ENCODE data around the gene SLAMF1. TPM values are rescaled to one million over a fixed set of nuclear protein-coding genes. Genes with fewer than 3 reads are reported as not detected.

SLAMF1 gene
- total RNA-seq, 1 donor from 2014 or later = not detected

GRCh38 chr1:160625321-160625720 lies 21.5 kb downstream of the SLAMF1 start:
- no peaks in the 10 kb centered on the region for H3K36me3 Mint-ChIP-seq (ENCODE audit: unreplicated experiment)
- TF ChIP-seq CTCF (IDR thresholded peaks at IDR 0.05; ENCODE audit: partially characterized antibody, unreplicated experiment) = no peak
- DNase-seq = no peak
- peaks cover 4% of the 10 kb centered on the region for H3K9me3 Mint-ChIP-seq (ENCODE audit: unreplicated experiment)
- H3K4me3 Mint-ChIP-seq (ENCODE audit: unreplicated experiment) = no peak overlapping the region
- H3K27ac Mint-ChIP-seq (ENCODE audit: unreplicated experiment) = no peak overlapping the region
- H3K4me1 Mint-ChIP-seq (ENCODE audit: low read depth, unreplicated experiment) = peaks cover 2% of the 10 kb centered on the region
- peaks cover 2% of the 10 kb centered on the region for H3K27me3 Mint-ChIP-seq (ENCODE audit: unreplicated experiment)

- Mint-ChIP-seq H3K9me3 (ENCODE audit: unreplicated experiment) (peaks cover 4% of the 10 kb centered on the region), H3K4me1 (ENCODE audit: low read depth, unreplicated experiment) (peaks cover 2% of the 10 kb centered on the region), H3K27ac (ENCODE audit: unreplicated experiment) (no peak overlapping the region), H3K4me3 (ENCODE audit: unreplicated experiment) (no peak overlapping the region), H3K36me3 (ENCODE audit: unreplicated experiment) (no peaks in the 10 kb centered on the region), H3K27me3 (ENCODE audit: unreplicated experiment) (peaks cover 2% of the 10 kb centered on the region)
- no peak for TF ChIP-seq CTCF (IDR thresholded peaks at IDR 0.05; ENCODE audit: partially characterized antibody, unreplicated experiment)
- no peak for DNase-seq
Observed at GRCh38 chr1:160624464-160624863, 22.4 kb downstream of the SLAMF1 start.

- DNase-seq = no peak
- TF ChIP-seq CTCF (IDR thresholded peaks at IDR 0.05; ENCODE audit: partially characterized antibody, unreplicated experiment) = no peak
- no peak overlapping the region for H3K4me3 Mint-ChIP-seq (ENCODE audit: unreplicated experiment)
- H3K4me1 Mint-ChIP-seq (ENCODE audit: low read depth, unreplicated experiment) = peaks cover 2% of the 10 kb centered on the region
- H3K27me3 Mint-ChIP-seq (ENCODE audit: unreplicated experiment) = peaks cover 2% of the 10 kb centered on the region
- H3K27ac Mint-ChIP-seq (ENCODE audit: unreplicated experiment) = no peak overlapping the region
- H3K36me3 Mint-ChIP-seq (ENCODE audit: unreplicated experiment) = no peaks in the 10 kb centered on the region
- peaks cover 4% of the 10 kb centered on the region for H3K9me3 Mint-ChIP-seq (ENCODE audit: unreplicated experiment)
Observed at GRCh38 chr1:160623862-160624261, 23.0 kb downstream of the SLAMF1 start.

GRCh38 chr1:160623227-160623633 lies 23.6 kb downstream of the SLAMF1 start:
- H3K4me3 Mint-ChIP-seq (ENCODE audit: unreplicated experiment) = no peak overlapping the region
- peaks cover 4% of the 10 kb centered on the region for H3K9me3 Mint-ChIP-seq (ENCODE audit: unreplicated experiment)
- no peak for DNase-seq
- H3K27me3 Mint-ChIP-seq (ENCODE audit: unreplicated experiment) = peaks cover 2% of the 10 kb centered on the region
- peaks cover 2% of the 10 kb centered on the region for H3K4me1 Mint-ChIP-seq (ENCODE audit: low read depth, unreplicated experiment)
- H3K36me3 Mint-ChIP-seq (ENCODE audit: unreplicated experiment) = no peaks in the 10 kb centered on the region
- TF ChIP-seq CTCF (IDR thresholded peaks at IDR 0.05; ENCODE audit: partially characterized antibody, unreplicated experiment) = no peak
- H3K27ac Mint-ChIP-seq (ENCODE audit: unreplicated experiment) = no peak overlapping the region

DNA sequence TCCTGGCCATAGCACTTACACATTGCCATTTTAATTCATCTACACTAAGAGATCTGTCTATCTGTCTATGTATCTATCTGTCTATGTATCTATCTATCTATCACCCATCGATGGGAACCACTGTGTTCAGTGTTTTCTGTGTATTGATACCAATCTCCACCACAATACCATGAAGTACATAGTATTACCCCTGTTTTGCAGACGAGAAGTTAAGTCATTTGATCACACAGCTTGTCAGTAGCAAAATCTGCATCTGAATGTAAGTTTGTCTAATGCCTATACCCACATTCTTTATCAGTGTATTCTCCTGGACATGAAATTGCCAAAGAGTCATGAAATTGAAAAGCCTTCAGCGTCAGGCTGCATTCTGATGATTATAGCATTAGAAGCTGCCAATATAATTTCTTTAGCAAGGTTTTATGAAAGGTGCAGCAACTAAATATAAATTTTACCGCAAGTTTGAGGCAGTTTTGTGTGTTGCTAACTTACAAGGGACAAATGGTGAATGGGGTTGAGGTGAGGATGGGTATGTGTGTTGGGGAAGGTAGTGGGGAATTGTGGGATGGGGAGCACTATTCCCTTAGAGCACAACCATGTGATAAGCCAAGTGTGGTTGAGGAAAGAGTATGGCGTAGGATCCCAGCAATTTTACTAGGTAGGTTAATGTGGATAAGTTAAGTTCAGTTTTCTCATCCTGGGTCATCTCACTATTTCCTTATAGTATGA lies 24.2 kb downstream of the SLAMF1 start:
- no peak overlapping the region for H3K27ac Mint-ChIP-seq (ENCODE audit: unreplicated experiment)
- no peak for DNase-seq

More for the DNA sequence above, 24.2 kb downstream of the SLAMF1 start:
- H3K9me3 Mint-ChIP-seq (ENCODE audit: unreplicated experiment) = peaks cover 4% of the 10 kb centered on the region
- no peak for TF ChIP-seq CTCF (IDR thresholded peaks at IDR 0.05; ENCODE audit: partially characterized antibody, unreplicated experiment)
- no peaks in the 10 kb centered on the region for H3K36me3 Mint-ChIP-seq (ENCODE audit: unreplicated experiment)
- no peak overlapping the region for H3K4me3 Mint-ChIP-seq (ENCODE audit: unreplicated experiment)
- peaks cover 2% of the 10 kb centered on the region for H3K27me3 Mint-ChIP-seq (ENCODE audit: unreplicated experiment)
- peaks cover 2% of the 10 kb centered on the region for H3K4me1 Mint-ChIP-seq (ENCODE audit: low read depth, unreplicated experiment)

Data from glutamatergic neuron (in vitro differentiated cells).